SK-N-SH (cell line): ENCODE measurements around the gene TCF19.

ENCODE experiments used
- CHD2 ChIP-seq: fragments of 150-350 bp; IDR thresholded peaks from 2 replicates; pipeline ENCODE4 v1.6.1; 2018; ENCODE audit warnings: low read length; ENCODE audit not compliant: partially characterized antibody
- ELF1 ChIP-seq: IDR thresholded peaks from 2 replicates; pipeline ENCODE4 v1.4.0; 2012
- EZH2phosphoT487 ChIP-seq: fragments of 200-600 bp; sonication (generic); IDR thresholded peaks from 2 replicates; pipeline ENCODE4 v1.6.1; 2017; ENCODE audit warnings: low read depth, mixed run types, mild to moderate bottlenecking, antibody characterized with exemption, moderate library complexity, borderline replicate concordance
- RAD21 ChIP-seq: IDR thresholded peaks from 2 replicates; pipeline ENCODE4 v1.6.1; 2012; ENCODE audit warnings: mild to moderate bottlenecking, low read length
- SIN3A ChIP-seq: IDR thresholded peaks from 2 replicates; pipeline ENCODE4 v1.6.1; 2012; ENCODE audit warnings: low read depth, mild to moderate bottlenecking, low read length, moderate library complexity, borderline replicate concordance
- TAF1 ChIP-seq: IDR thresholded peaks from 2 replicates; pipeline ENCODE4 v1.6.1; 2012; ENCODE audit warnings: low read depth, mild to moderate bottlenecking, low read length, moderate library complexity, borderline replicate concordance
- YY1 ChIP-seq: IDR thresholded peaks from 2 replicates; pipeline ENCODE4 v1.4.0; 2012; ENCODE audit warnings: low read depth, mild to moderate bottlenecking
- TF ChIP-seq, protein P1 (sequence below): IDR thresholded peaks from 2 replicates; pipeline ENCODE4 v1.6.1; 2012; ENCODE audit warnings: mild to moderate bottlenecking, low read depth, low read length, moderate library complexity
- TF ChIP-seq, protein P2 (sequence below): fragments of 200-600 bp; sonication (generic); IDR thresholded peaks from 2 replicates; pipeline ENCODE4 v1.6.1; 2017; ENCODE audit warnings: antibody characterized with exemption, mild to moderate bottlenecking, moderate library complexity
- TF ChIP-seq, protein P3 (sequence below): IDR thresholded peaks from 2 replicates; pipeline ENCODE4 v1.4.0; 2012; ENCODE audit warnings: low read depth
- TF ChIP-seq, protein P4 (sequence below): IDR thresholded peaks from 2 replicates; pipeline ENCODE4 v1.4.0; 2012; ENCODE audit warnings: low read depth, borderline replicate concordance

DNA sequence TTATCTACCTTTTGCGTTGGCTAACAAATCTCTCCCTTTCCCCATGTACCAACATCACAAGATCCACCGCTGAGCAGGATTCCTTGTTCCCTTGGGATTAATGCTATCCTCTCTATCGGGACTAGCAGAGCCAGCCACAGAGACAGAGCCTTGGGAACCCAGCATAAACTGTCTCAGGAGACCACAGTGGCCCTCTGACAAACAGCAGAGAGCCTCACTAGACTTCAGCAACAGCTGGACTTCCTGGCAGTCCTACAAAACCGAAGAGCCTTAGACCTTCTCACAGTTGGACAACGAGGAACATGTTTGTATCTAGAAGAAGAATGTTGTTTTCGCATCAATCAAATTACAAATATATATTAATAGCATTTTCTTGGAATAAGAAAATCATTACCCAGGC is 51.7 kb downstream of the TCF19 start:
- TF ChIP-seq, protein P1, sequence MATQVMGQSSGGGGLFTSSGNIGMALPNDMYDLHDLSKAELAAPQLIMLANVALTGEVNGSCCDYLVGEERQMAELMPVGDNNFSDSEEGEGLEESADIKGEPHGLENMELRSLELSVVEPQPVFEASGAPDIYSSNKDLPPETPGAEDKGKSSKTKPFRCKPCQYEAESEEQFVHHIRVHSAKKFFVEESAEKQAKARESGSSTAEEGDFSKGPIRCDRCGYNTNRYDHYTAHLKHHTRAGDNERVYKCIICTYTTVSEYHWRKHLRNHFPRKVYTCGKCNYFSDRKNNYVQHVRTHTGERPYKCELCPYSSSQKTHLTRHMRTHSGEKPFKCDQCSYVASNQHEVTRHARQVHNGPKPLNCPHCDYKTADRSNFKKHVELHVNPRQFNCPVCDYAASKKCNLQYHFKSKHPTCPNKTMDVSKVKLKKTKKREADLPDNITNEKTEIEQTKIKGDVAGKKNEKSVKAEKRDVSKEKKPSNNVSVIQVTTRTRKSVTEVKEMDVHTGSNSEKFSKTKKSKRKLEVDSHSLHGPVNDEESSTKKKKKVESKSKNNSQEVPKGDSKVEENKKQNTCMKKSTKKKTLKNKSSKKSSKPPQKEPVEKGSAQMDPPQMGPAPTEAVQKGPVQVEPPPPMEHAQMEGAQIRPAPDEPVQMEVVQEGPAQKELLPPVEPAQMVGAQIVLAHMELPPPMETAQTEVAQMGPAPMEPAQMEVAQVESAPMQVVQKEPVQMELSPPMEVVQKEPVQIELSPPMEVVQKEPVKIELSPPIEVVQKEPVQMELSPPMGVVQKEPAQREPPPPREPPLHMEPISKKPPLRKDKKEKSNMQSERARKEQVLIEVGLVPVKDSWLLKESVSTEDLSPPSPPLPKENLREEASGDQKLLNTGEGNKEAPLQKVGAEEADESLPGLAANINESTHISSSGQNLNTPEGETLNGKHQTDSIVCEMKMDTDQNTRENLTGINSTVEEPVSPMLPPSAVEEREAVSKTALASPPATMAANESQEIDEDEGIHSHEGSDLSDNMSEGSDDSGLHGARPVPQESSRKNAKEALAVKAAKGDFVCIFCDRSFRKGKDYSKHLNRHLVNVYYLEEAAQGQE = no peak
- TF ChIP-seq YY1 (no peak), RAD21 (no peak), EZH2phosphoT487 (no peak), ELF1 (no peak), TAF1 (no peak), SIN3A (no peak), CHD2 (no peak)
- TF ChIP-seq, protein P2, sequence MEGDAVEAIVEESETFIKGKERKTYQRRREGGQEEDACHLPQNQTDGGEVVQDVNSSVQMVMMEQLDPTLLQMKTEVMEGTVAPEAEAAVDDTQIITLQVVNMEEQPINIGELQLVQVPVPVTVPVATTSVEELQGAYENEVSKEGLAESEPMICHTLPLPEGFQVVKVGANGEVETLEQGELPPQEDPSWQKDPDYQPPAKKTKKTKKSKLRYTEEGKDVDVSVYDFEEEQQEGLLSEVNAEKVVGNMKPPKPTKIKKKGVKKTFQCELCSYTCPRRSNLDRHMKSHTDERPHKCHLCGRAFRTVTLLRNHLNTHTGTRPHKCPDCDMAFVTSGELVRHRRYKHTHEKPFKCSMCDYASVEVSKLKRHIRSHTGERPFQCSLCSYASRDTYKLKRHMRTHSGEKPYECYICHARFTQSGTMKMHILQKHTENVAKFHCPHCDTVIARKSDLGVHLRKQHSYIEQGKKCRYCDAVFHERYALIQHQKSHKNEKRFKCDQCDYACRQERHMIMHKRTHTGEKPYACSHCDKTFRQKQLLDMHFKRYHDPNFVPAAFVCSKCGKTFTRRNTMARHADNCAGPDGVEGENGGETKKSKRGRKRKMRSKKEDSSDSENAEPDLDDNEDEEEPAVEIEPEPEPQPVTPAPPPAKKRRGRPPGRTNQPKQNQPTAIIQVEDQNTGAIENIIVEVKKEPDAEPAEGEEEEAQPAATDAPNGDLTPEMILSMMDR = no peak
- TF ChIP-seq, protein P3, sequence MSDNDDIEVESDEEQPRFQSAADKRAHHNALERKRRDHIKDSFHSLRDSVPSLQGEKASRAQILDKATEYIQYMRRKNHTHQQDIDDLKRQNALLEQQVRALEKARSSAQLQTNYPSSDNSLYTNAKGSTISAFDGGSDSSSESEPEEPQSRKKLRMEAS = no peak
- TF ChIP-seq, protein P4, sequence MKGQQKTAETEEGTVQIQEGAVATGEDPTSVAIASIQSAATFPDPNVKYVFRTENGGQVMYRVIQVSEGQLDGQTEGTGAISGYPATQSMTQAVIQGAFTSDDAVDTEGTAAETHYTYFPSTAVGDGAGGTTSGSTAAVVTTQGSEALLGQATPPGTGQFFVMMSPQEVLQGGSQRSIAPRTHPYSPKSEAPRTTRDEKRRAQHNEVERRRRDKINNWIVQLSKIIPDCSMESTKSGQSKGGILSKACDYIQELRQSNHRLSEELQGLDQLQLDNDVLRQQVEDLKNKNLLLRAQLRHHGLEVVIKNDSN = no peak
